K562 (cell line): Measurements from ENCODE around the gene GTF2H4. TPM values are rescaled to one million over a fixed set of nuclear protein-coding genes. Genes with fewer than 3 reads are reported as not detected.

Experiments used
- ATAC-seq: fragments of 200-7000 bp; cut with Tn5 transposase; 3 replicates; pipeline ENCODE4 v1.9.1; 2020; ENCODE audit warnings: moderate library complexity
- BruUV-seq: library from RNA; stranded (reverse); fragments of 400-500 nt; replicated peaks from 2 replicates; lab custom pipeline; 2021; lab: Mats Ljungman, UMichigan
- CTCF ChIA-PET: fragments of 300-600 bp; formaldehyde crosslinking; extraction: SDS; loops from one replicate; lab custom pipeline; 2021; ENCODE audit warnings: low intra/inter-chr PET ratio; lab: Yijun Ruan, JAX
- POLR2A ChIA-PET: fragments of 300-600, 350-650 bp; sonication (Branson Sonifier 250); formaldehyde crosslinking; extraction: SDS; loops from one replicate; lab custom pipeline; 2021; ENCODE audit warnings: antibody characterized with exemption, inconsistent platforms; lab: Yijun Ruan, JAX
- DNase-seq, 4 experiments: peaks; one replicate each; pipeline versions ENCODE4 v3.0.0 to v3.0.0-alpha.2; 2011 to 2018; ENCODE audit warnings: low spot score in 3 of 4, mixed read lengths in 3 of 4; ENCODE audit errors: extremely low read depth in 1 of 4
- FAIRE-seq: peaks from 2 replicates; lab custom pipeline; 2011; peaks lifted over from hg19 to GRCh38; lab: Jason Lieb, UNC
- H2AFZ ChIP-seq: 2 replicates; pipeline ENCODE4 v1.6.0; 2011; ENCODE audit warnings: low read depth, low read length, control low read depth, inconsistent platforms
- H3K27ac ChIP-seq: fragments of 200-600 bp; 3 replicates; pipeline ENCODE4 v1.8.0; 2011; ENCODE audit warnings: low read depth, mild to moderate bottlenecking, control low read depth, inconsistent platforms, low read length, moderate library complexity, mixed read lengths; ENCODE audit errors: extremely low read depth
- H3K27me3 ChIP-seq, 2 experiments: fragments of 300-600 bp in 1 of 2; 2 replicates in 1 of 2; 3 replicates in 1 of 2; pipeline versions ENCODE4 v1.6.0 to v1.8.0; 2011; ENCODE audit warnings: inconsistent platforms in 2 of 2, low read length in 2 of 2, mild to moderate bottlenecking in 1 of 2, mixed read lengths in 1 of 2, moderate library complexity in 1 of 2; ENCODE audit not compliant: control insufficient read depth in 2 of 2, insufficient read depth in 2 of 2
- H3K36me3 ChIP-seq: fragments of 300-600 bp; 3 replicates; pipeline ENCODE4 v1.8.0; 2011; ENCODE audit warnings: mild to moderate bottlenecking, low read length, inconsistent platforms; ENCODE audit not compliant: control insufficient read depth, insufficient read depth
- H3K4me1 ChIP-seq, 2 experiments: fragments of 200-600 bp in 1 of 2; replicated peaks in 1 of 2; 2 replicates in 1 of 2; 3 replicates in 1 of 2; pipeline versions ENCODE4 v1.5.1 to v1.8.0; 2011; ENCODE audit warnings: inconsistent platforms in 2 of 2, low read length in 2 of 2, mild to moderate bottlenecking in 1 of 2, mixed read lengths in 1 of 2, moderate library complexity in 1 of 2; ENCODE audit not compliant: control insufficient read depth in 2 of 2, insufficient read depth in 2 of 2
- H3K4me2 ChIP-seq: 2 replicates; pipeline ENCODE4 v1.6.1; 2011; ENCODE audit warnings: low read length, control low read depth, inconsistent platforms, mixed read lengths; ENCODE audit not compliant: insufficient read depth
- H3K4me3 ChIP-seq: fragments of 200-600 bp; sonication (generic), shearing (Covaris generic); 2 replicates; pipeline ENCODE4 v1.5.1; 2016; ENCODE audit warnings: control low read depth, inconsistent platforms
- H3K79me2 ChIP-seq: fragments of 200-600 bp; 3 replicates; pipeline ENCODE4 v1.8.0; 2011; ENCODE audit warnings: low read length, inconsistent platforms; ENCODE audit not compliant: control insufficient read depth, insufficient read depth
- H3K9ac ChIP-seq, 2 experiments: 2 replicates each; pipeline versions ENCODE4 v1.6.0 to v1.6.1; 2011; ENCODE audit warnings: low read depth in 2 of 2, low read length in 2 of 2, control low read depth in 1 of 2, inconsistent platforms in 1 of 2, mild to moderate bottlenecking in 1 of 2, mixed read lengths in 1 of 2; ENCODE audit not compliant: insufficient read depth in 1 of 2
- H3K9me1 ChIP-seq: one replicate; pipeline ENCODE4 v1.6.0; 2011; ENCODE audit warnings: inconsistent platforms, mild to moderate bottlenecking, low read length, moderate library complexity; ENCODE audit not compliant: control insufficient read depth, insufficient read depth
- H3K9me3 ChIP-seq: replicated peaks from 2 replicates; pipeline ENCODE4 v1.5.1; 2011; ENCODE audit warnings: low read depth, low read length, inconsistent platforms; ENCODE audit not compliant: control insufficient read depth, insufficient read depth
- H4K20me1 ChIP-seq: replicated peaks from 2 replicates; pipeline ENCODE4 v1.6.1; 2011; ENCODE audit warnings: low read length, inconsistent platforms, mixed read lengths; ENCODE audit not compliant: control insufficient read depth, insufficient read depth
- BCOR ChIP-seq: fragments of 450-650 bp; IDR thresholded peaks from 2 replicates; pipeline ENCODE4 v1.6.1; 2016
- CXXC5 ChIP-seq: fragments of 250-450 bp; sonication (Bioruptor Pico); IDR thresholded peaks from 2 replicates; pipeline ENCODE4 v1.8.0; 2022; ENCODE audit warnings: inconsistent platforms, mild to moderate bottlenecking, moderate library complexity
- EHMT2 ChIP-seq: fragments of 450-650 bp; IDR thresholded peaks from 2 replicates; pipeline ENCODE4 v1.6.1; 2018; ENCODE audit warnings: antibody characterized with exemption
- GABPB1 ChIP-seq: sonication (generic); formaldehyde crosslinking; IDR thresholded peaks from 2 replicates; pipeline ENCODE4 v1.8.0; 2022; ENCODE audit warnings: mild to moderate bottlenecking, missing genetic modification reagents
- JUND ChIP-seq, 2 experiments: IDR thresholded peaks; 2 replicates in 1 of 2; 3 replicates in 1 of 2; pipeline ENCODE4 v1.6.1; 2011; ENCODE audit warnings: borderline replicate concordance in 2 of 2, low read depth in 2 of 2, low read length in 2 of 2, improper control_type of control experiment in 1 of 2, missing biosample characterization in 1 of 2, missing genetic modification characterization in 1 of 2, missing genetic modification reagents in 1 of 2
- KLF1 ChIP-seq: fragments of 450-650 bp; IDR thresholded peaks from 2 replicates; pipeline ENCODE4 v1.6.1; 2016; ENCODE audit warnings: missing genetic modification characterization, missing compliant biosample characterization
- LCOR ChIP-seq: sonication (generic); formaldehyde crosslinking; IDR thresholded peaks from 2 replicates; pipeline ENCODE4 v1.8.0; 2022; ENCODE audit warnings: mild to moderate bottlenecking, missing genetic modification reagents
- NCOA6 ChIP-seq: fragments of 450-650 bp; IDR thresholded peaks from 2 replicates; pipeline ENCODE4 v1.6.1; 2017; ENCODE audit warnings: mild to moderate bottlenecking
- RBM34 ChIP-seq: fragments of 200-400 bp; formaldehyde crosslinking; IDR thresholded peaks from 2 replicates; pipeline ENCODE4 v1.6.1; 2018; ENCODE audit warnings: low read length, borderline replicate concordance; ENCODE audit not compliant: insufficient read depth
- SIN3A ChIP-seq, 2 experiments: fragments of 150-350 bp in 1 of 2; IDR thresholded peaks; 2 replicates each; pipeline ENCODE4 v1.6.1; 2011 to 2016; ENCODE audit warnings: borderline replicate concordance in 2 of 2, low read depth in 2 of 2, low read length in 2 of 2, mild to moderate bottlenecking in 2 of 2, moderate library complexity in 2 of 2; ENCODE audit not compliant: control insufficient read depth in 1 of 2
- TAF1 ChIP-seq: IDR thresholded peaks from 2 replicates; pipeline ENCODE4 v1.6.1; 2011; ENCODE audit warnings: mild to moderate bottlenecking, low read length, moderate library complexity; ENCODE audit not compliant: insufficient read depth, control insufficient read depth, severe bottlenecking; ENCODE audit errors: extremely low read depth
- ZBTB34 ChIP-seq: fragments of 250-450 bp; sonication (Bioruptor Pico); IDR thresholded peaks from 2 replicates; pipeline ENCODE4 v1.8.0; 2021; ENCODE audit warnings: mild to moderate bottlenecking, moderate library complexity
- ZNF740 ChIP-seq, 3 experiments: fragments of 200-800 bp in 1 of 3; sonication (Bioruptor generic) in 1 of 3; sonication (generic) in 1 of 3; formaldehyde crosslinking in 1 of 3; IDR thresholded peaks; 2 replicates each; pipeline versions ENCODE4 v1.6.1 to v1.8.0; 2016 to 2022; ENCODE audit warnings: mild to moderate bottlenecking in 2 of 3, missing compliant biosample characterization in 2 of 3, missing genetic modification characterization in 2 of 3, missing genetic modification reagents in 1 of 3
- WGBS: fragments of 100-300 bp; shearing (Covaris generic); methylation state at CpG from one replicate; pipeline ENCODE4 v1.1.6; 2016; ENCODE audit warnings: low coverage, mixed read lengths; ENCODE audit not compliant: insufficient coverage; ENCODE audit errors: missing lambda C conversion rate; 5-methylcytosine and 5-hydroxymethylcytosine counted together
- in situ Hi-C: fragments of 300-500 bp; cut with MboI; formaldehyde crosslinking; loops from 4 replicates; pipeline ENCODE4 v1.15.0; 2018; ENCODE audit warnings: inconsistent platforms, mixed read lengths
- intact Hi-C: fragments of 100-400 bp; cut with micrococcal nuclease; formaldehyde crosslinking; loops from 2 replicates; pipeline ENCODE4 v1.14.2; 2022
- polyA plus RNA-seq, 8 experiments: library from polyadenylated mRNA; depleted of rRNA in 4 of 8; stranded (reverse) in 5 of 8; unstranded in 3 of 8; fragments of >200 nt; fragmentation: Nextera tagmentation in 2 of 8; fragmentation: Illumina TruSeq in 1 of 8; extraction: Ambion mirVana in 2 of 8; extraction: Trizol in 1 of 8; gene quantifications; 2 replicates each; pipeline versions ENCODE4 v1.2.1 to v1.2.3, GENCODE V29; 2011 to 2014; ENCODE audit warnings: inconsistent platforms in 1 of 8, missing spikeins in 1 of 8
- total RNA-seq, 7 experiments: library from RNA; depleted of rRNA in 6 of 7; stranded (reverse); fragments of >200 nt in 6 of 7; fragmentation: Illumina TruSeq in 2 of 7; extraction: Trizol in 2 of 7; gene quantifications; 2 replicates each; pipeline versions ENCODE4 v1.2.1 to v1.2.3, GENCODE V29; 2011 to 2021; ENCODE audit warnings: low replicate concordance in 1 of 7
- TF ChIP-seq, protein P1 (sequence below), 2 experiments: fragments of 450-650 bp in 1 of 2; IDR thresholded peaks; 2 replicates each; pipeline ENCODE4 v1.6.1; 2011 to 2017; ENCODE audit warnings: low read depth in 2 of 2, antibody characterized with exemption in 1 of 2, borderline replicate concordance in 1 of 2, low read length in 1 of 2, mild to moderate bottlenecking in 1 of 2, mixed read lengths in 1 of 2; ENCODE audit not compliant: control insufficient read depth in 1 of 2

Gene GTF2H4
- total and polyA plus RNA-seq, 9 of the 15 experiments (the other 6 are each of a cell fraction or from before 2014, with no cell fraction given): 3.6 to 86.1 (median 39.6) TPM

DNA sequence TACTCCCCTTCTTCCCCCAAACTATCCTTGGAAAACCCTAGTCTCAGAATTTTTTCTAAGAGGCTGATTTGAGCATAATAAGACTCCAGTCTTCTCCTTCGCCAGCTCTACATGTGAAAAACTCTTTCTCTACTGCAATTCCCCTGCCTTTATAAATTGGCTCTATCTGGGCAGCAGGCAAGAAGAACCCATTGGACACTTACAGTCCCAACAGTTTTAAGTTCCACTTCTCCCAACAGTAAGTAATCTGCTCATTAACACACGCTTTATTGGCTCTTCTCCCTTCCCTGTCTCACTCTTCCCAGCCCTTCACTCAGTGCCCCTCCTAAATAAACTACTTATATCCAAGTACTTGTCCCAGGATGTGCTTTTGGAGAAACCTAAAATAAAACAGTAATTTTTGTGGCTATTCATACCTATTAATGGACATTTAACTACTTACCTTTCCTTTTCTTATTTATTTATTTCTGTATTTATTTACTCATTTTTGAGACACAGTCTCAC, 34.8 kb upstream of the GTF2H4 start:
- Histone ChIP-seq H3K9ac (peak overlapping the region; percentile 47 to 87; a peak in 3 of 4 replicates), H2AFZ (no peak overlapping the region; the same call in none of the 2 replicates), H3K4me1 (peaks cover 36 to 47% of the 10 kb centered on the region in 2 experiments), H3K27me3 (no peaks in the 10 kb centered on the region), H3K36me3 (no peaks in the 10 kb centered on the region), H3K4me3 (peak overlapping the region; percentile 43), H3K9me1 (no peaks in the 10 kb centered on the region), H3K4me2 (peak overlapping the region; percentile 85), H4K20me1 (no peaks in the 10 kb centered on the region), H3K9me3 (peaks cover 24% of the 10 kb centered on the region), H3K27ac (peak overlapping the region; percentile 94), H3K79me2 (peaks cover 19% of the 10 kb centered on the region)
- no peak for FAIRE-seq
- WGBS: 3% methylated on average over 2 of the region's 2 CpGs
- peak; percentile 0; the same call in 1 of the 3 replicates for ATAC-seq
- in situ Hi-C loops (loop anchor here (5.0 kb wide), 1 partner anchor 36 kb away; no protein-coding TSS in a partner anchor), intact Hi-C loops (no loop called here)
- BruUV-seq: TSS peak; percentile 36
- CTCF ChIA-PET: no interaction called here
- DNase-seq: peak in 1 of 4 experiments; percentile 14
- POLR2A ChIA-PET: interaction anchor here (0.6 to 1.6 kb wide), 17 partner anchors 10 to 528 kb away, joined by 3 to 6 read pairs (median 4); no protein-coding TSS in a partner anchor
- TF ChIP-seq GABPB1 (CRISPR knock-in tag) (no peak), RBM34 (no peak), ZNF740 (CRISPR knock-in tag; IDR thresholded peaks at IDR 0.05) (no peak), ZNF740 (tag; IDR thresholded peaks at IDR 0.05) (no peak), NCOA6 (no peak), SIN3A (IDR thresholded peaks at IDR 0.05; ENCODE audit: borderline replicate concordance in 2 of 2, control insufficient read depth in 1 of 2, low read depth in 2 of 2, low read length in 2 of 2) (no peak), KLF1 (tag) (no peak), JUND (IDR thresholded peaks at IDR 0.05; ENCODE audit: borderline replicate concordance, low read depth, low read length) (no peak), JUND (tag; IDR thresholded peaks at IDR 0.05; ENCODE audit: borderline replicate concordance, low read depth, low read length) (no peak), CXXC5 (CRISPR knock-in tag) (no peak), LCOR (CRISPR knock-in tag) (no peak), EHMT2 (no peak), BCOR (no peak), ZBTB34 (CRISPR knock-in tag) (no peak), TAF1 (no peak)
- TF ChIP-seq, protein P1, sequence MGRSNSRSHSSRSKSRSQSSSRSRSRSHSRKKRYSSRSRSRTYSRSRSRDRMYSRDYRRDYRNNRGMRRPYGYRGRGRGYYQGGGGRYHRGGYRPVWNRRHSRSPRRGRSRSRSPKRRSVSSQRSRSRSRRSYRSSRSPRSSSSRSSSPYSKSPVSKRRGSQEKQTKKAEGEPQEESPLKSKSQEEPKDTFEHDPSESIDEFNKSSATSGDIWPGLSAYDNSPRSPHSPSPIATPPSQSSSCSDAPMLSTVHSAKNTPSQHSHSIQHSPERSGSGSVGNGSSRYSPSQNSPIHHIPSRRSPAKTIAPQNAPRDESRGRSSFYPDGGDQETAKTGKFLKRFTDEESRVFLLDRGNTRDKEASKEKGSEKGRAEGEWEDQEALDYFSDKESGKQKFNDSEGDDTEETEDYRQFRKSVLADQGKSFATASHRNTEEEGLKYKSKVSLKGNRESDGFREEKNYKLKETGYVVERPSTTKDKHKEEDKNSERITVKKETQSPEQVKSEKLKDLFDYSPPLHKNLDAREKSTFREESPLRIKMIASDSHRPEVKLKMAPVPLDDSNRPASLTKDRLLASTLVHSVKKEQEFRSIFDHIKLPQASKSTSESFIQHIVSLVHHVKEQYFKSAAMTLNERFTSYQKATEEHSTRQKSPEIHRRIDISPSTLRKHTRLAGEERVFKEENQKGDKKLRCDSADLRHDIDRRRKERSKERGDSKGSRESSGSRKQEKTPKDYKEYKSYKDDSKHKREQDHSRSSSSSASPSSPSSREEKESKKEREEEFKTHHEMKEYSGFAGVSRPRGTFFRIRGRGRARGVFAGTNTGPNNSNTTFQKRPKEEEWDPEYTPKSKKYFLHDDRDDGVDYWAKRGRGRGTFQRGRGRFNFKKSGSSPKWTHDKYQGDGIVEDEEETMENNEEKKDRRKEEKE (IDR thresholded peaks at IDR 0.05; ENCODE audit: borderline replicate concordance in 1 of 2, control insufficient read depth in 1 of 2, low read depth in 2 of 2, low read length in 1 of 2): no peak
